ENCODE data around the gene IMPACT.

- TF ChIP-seq MAX (IDR thresholded peaks at IDR 0.05), result no peak
- no peak for TF ChIP-seq TCF12 (IDR thresholded peaks at IDR 0.05; ENCODE audit: low read depth)
- no peak for TF ChIP-seq TAF1 (IDR thresholded peaks at IDR 0.05; ENCODE audit: low read depth)
- no peak for TF ChIP-seq EP300 (IDR thresholded peaks at IDR 0.05; ENCODE audit: borderline replicate concordance)
These were observed 35.5 kb downstream of the IMPACT start for GRCh38 chr18:24461996-24462395.

All from Ishikawa (cell line).